MCF 10A (cell line): ENCODE results near the gene ACTN1. TPM values are rescaled to one million over a fixed set of nuclear protein-coding genes. Genes with fewer than 3 reads are reported as not detected.
"Not testable (repeated sequence)": the region's sequence is repeated elsewhere in the genome, so short reads cannot be mapped to it uniquely, and the experiment has no call there.

Source experiments
- BruUV-seq: library from RNA; stranded (reverse); fragments of 400-500 nt; replicated peaks from 2 replicates; lab custom pipeline; 2021; lab: Mats Ljungman, UMichigan
- CTCF ChIA-PET: fragments of 300-600 bp; sonication (Branson Sonifier 250); formaldehyde crosslinking; extraction: SDS; loops from one replicate; lab custom pipeline; 2021; ENCODE audit warnings: antibody characterized with exemption, inconsistent platforms; lab: Yijun Ruan, JAX
- POLR2A ChIA-PET: fragments of 300-600, 350-650 bp; sonication (Branson Sonifier 250); formaldehyde crosslinking; extraction: SDS; loops from one replicate; lab custom pipeline; 2020; ENCODE audit warnings: antibody characterized with exemption, inconsistent platforms; lab: Yijun Ruan, JAX
- DNase-seq: peaks from one replicate; pipeline ENCODE4 v3.0.0-alpha.2; 2018; ENCODE audit not compliant: unreplicated experiment
- H3K27ac Mint-ChIP-seq: one replicate; pipeline ENCODE4 v1.8.0; 2022; ENCODE audit warnings: mild to moderate bottlenecking, low read depth, mixed read lengths; ENCODE audit not compliant: unreplicated experiment
- H3K27me3 Mint-ChIP-seq: one replicate; pipeline ENCODE4 v1.8.0; 2022; ENCODE audit warnings: mixed read lengths; ENCODE audit not compliant: insufficient read depth, unreplicated experiment
- H3K36me3 Mint-ChIP-seq: one replicate; pipeline ENCODE4 v1.8.0; 2022; ENCODE audit warnings: mild to moderate bottlenecking, moderate library complexity, mixed read lengths; ENCODE audit not compliant: insufficient read depth, unreplicated experiment
- H3K4me1 Mint-ChIP-seq: one replicate; pipeline ENCODE4 v1.8.0; 2022; ENCODE audit warnings: mixed read lengths; ENCODE audit not compliant: insufficient read depth, unreplicated experiment
- H3K4me3 Mint-ChIP-seq: one replicate; pipeline ENCODE4 v1.8.0; 2022; ENCODE audit warnings: mild to moderate bottlenecking, moderate library complexity, mixed read lengths; ENCODE audit not compliant: unreplicated experiment
- H3K9me3 Mint-ChIP-seq: one replicate; pipeline ENCODE4 v1.8.0; 2022; ENCODE audit warnings: mixed read lengths; ENCODE audit not compliant: unreplicated experiment
- CTCF ChIP-seq: fragments of 200-600 bp; IDR thresholded peaks from one replicate; pipeline ENCODE4 v1.8.0; 2022; ENCODE audit warnings: antibody characterized with exemption, mild to moderate bottlenecking; ENCODE audit not compliant: unreplicated experiment
- intact Hi-C: fragments of 100-400 bp; cut with micrococcal nuclease; formaldehyde crosslinking; loops from 2 replicates; pipeline ENCODE4 v1.14.1; 2022
- total RNA-seq: library from RNA; stranded (reverse); gene quantifications from 2 replicates; pipeline ENCODE4 v1.2.3, GENCODE V29; 2022

The ACTN1 gene
- total RNA-seq, 1 experiment from 2014 or later: 312 TPM

- Mint-ChIP-seq H3K4me1 (peaks cover 63% of the 10 kb centered on the region), H3K36me3 (peaks cover 25% of the 10 kb centered on the region), H3K27ac (peak overlapping the region; percentile 95), H3K27me3 (no peaks in the 10 kb centered on the region), H3K4me3 (peak overlapping the region; percentile 78), H3K9me3 (no peaks in the 10 kb centered on the region)
- ChIA-PET CTCF (interaction anchor here (0.6 to 3.7 kb wide), 6 partner anchors 15 to 599 kb away, joined by 3 to 28 read pairs (median 4); no protein-coding TSS in a partner anchor), POLR2A (interaction anchor here (0.5 to 5.3 kb wide), 6 partner anchors 9 to 268 kb away, joined by 3 to 108 read pairs (median 32); no protein-coding TSS in a partner anchor)
- no TSS peak for BruUV-seq
- DNase-seq: no peak
- no peak for TF ChIP-seq CTCF
- intact Hi-C loops: no loop called here
These were observed 4.2 kb downstream of the ACTN1 start for GRCh38 chr14:68974759-68975347.

DNA sequence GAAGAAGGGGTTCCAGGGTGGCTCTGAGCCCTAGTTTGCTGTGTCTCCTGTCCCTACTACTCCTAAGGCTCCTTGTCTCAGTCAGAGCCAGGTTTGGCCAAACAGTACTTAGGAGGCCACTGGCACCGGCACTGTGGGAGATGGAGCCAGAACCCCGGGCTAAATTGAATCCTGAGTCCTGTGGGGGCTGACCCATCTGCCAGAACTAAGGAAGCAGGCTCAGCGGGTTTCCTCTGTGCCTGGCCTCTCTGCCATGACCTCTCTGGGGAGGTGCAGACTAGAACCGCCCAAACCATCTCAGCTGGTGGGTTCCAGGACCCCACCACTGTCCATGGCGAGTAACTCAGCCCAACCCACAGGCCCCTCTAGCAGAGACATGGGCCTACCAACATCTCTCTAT lies 5.5 kb downstream of the ACTN1 start:
- H3K27ac Mint-ChIP-seq: no peak overlapping the region
- H3K4me3 Mint-ChIP-seq: no peak overlapping the region
- ChIA-PET POLR2A (interaction anchor here (3.6 to 5.3 kb wide), 4 partner anchors 8 to 33 kb away, joined by 25 to 108 read pairs (median 50); no protein-coding TSS in a partner anchor), CTCF (interaction anchor here (1.3 kb wide), 1 partner anchor 14 kb away, joined by 3 read pairs; no protein-coding TSS in a partner anchor)
- no peaks in the 10 kb centered on the region for H3K9me3 Mint-ChIP-seq
- no peak for TF ChIP-seq CTCF
- no TSS peak for BruUV-seq
- intact Hi-C loops: no loop called here
- H3K36me3 Mint-ChIP-seq: peaks cover 31% of the 10 kb centered on the region
- no peaks in the 10 kb centered on the region for H3K27me3 Mint-ChIP-seq
- H3K4me1 Mint-ChIP-seq: peaks cover 71% of the 10 kb centered on the region
- DNase-seq: no peak

- peaks cover 72% of the 10 kb centered on the region for H3K4me1 Mint-ChIP-seq
- H3K4me3 Mint-ChIP-seq, H3K27me3 Mint-ChIP-seq, H3K9me3 Mint-ChIP-seq, DNase-seq, CTCF ChIA-PET, BruUV-seq, intact Hi-C loops: not testable (repeated sequence)
- H3K36me3 Mint-ChIP-seq: peaks cover 32% of the 10 kb centered on the region
- H3K27ac Mint-ChIP-seq: peak overlapping the region; percentile 23
- POLR2A ChIA-PET: interaction anchor here (5.3 kb wide), 1 partner anchor 24 kb away, joined by 108 read pairs; no protein-coding TSS in a partner anchor
These were observed 5.9 kb downstream of the ACTN1 start for GRCh38 chr14:68973219-68973565.

- intact Hi-C loops: no loop called here
- ChIA-PET CTCF (no interaction called here), POLR2A (no interaction called here)
- Mint-ChIP-seq H3K4me3 (no peak overlapping the region), H3K4me1 (peaks cover 77% of the 10 kb centered on the region), H3K9me3 (no peaks in the 10 kb centered on the region), H3K27ac (peak overlapping the region; percentile 23), H3K36me3 (peaks cover 32% of the 10 kb centered on the region), H3K27me3 (no peaks in the 10 kb centered on the region)
- no peak for TF ChIP-seq CTCF
- BruUV-seq: no TSS peak
- DNase-seq: no peak
These were observed 6.4 kb downstream of the ACTN1 start for GRCh38 chr14:68972507-68973218.
